ENCODE results near the gene HOXC4. TPM values are rescaled to one million over a fixed set of nuclear protein-coding genes. Genes with fewer than 3 reads are reported as not detected.

Gene HOXC4
- total RNA-seq, 1 donor from 2014 or later = not detected

- Mint-ChIP-seq H3K4me1 (ENCODE audit: unreplicated experiment) (no peaks in the 10 kb centered on the region), H3K4me3 (ENCODE audit: unreplicated experiment) (no peak overlapping the region)
Measured at GRCh38 chr12:54042970-54043853, 10.4 kb upstream of the HOXC4 start.

GRCh38 chr12:54044425-54045103 is 9.1 kb upstream of the HOXC4 start:
- H3K27me3 Mint-ChIP-seq (ENCODE audit: unreplicated experiment) = peaks cover 93% of the 10 kb centered on the region
- no peaks in the 10 kb centered on the region for H3K4me1 Mint-ChIP-seq (ENCODE audit: unreplicated experiment)
- no peak overlapping the region for H3K27ac Mint-ChIP-seq (ENCODE audit: unreplicated experiment)
- H3K9me3 Mint-ChIP-seq (ENCODE audit: unreplicated experiment) = no peaks in the 10 kb centered on the region
- no peak for TF ChIP-seq CTCF (IDR thresholded peaks at IDR 0.05)
- H3K4me3 Mint-ChIP-seq (ENCODE audit: unreplicated experiment) = no peak overlapping the region
- H3K36me3 Mint-ChIP-seq (ENCODE audit: unreplicated experiment) = no peaks in the 10 kb centered on the region
- DNase-seq (ENCODE audit: extremely low spot score, unreplicated experiment) = no peak

More at GRCh38 chr12:54042970-54043853, 10.4 kb upstream of the HOXC4 start:
- TF ChIP-seq CTCF (IDR thresholded peaks at IDR 0.05) = no peak
- Mint-ChIP-seq H3K36me3 (ENCODE audit: unreplicated experiment) (no peaks in the 10 kb centered on the region), H3K27me3 (ENCODE audit: unreplicated experiment) (peaks cover 92% of the 10 kb centered on the region), H3K27ac (ENCODE audit: unreplicated experiment) (no peak overlapping the region), H3K9me3 (ENCODE audit: unreplicated experiment) (no peaks in the 10 kb centered on the region)
- no peak for DNase-seq (ENCODE audit: extremely low spot score, unreplicated experiment)

- Mint-ChIP-seq H3K27ac (ENCODE audit: unreplicated experiment) (no peak overlapping the region), H3K4me1 (ENCODE audit: unreplicated experiment) (no peaks in the 10 kb centered on the region), H3K4me3 (ENCODE audit: unreplicated experiment) (no peak overlapping the region), H3K27me3 (ENCODE audit: unreplicated experiment) (peaks cover 93% of the 10 kb centered on the region), H3K9me3 (ENCODE audit: unreplicated experiment) (no peaks in the 10 kb centered on the region), H3K36me3 (ENCODE audit: unreplicated experiment) (no peaks in the 10 kb centered on the region)
- no peak for TF ChIP-seq CTCF (IDR thresholded peaks at IDR 0.05)
- no peak for DNase-seq (ENCODE audit: extremely low spot score, unreplicated experiment)
Measured at GRCh38 chr12:54045401-54045800, 8.2 kb upstream of the HOXC4 start.

GRCh38 chr12:54045868-54046521 is 7.6 kb upstream of the HOXC4 start:
- no peaks in the 10 kb centered on the region for H3K9me3 Mint-ChIP-seq (ENCODE audit: unreplicated experiment)
- peaks cover 95% of the 10 kb centered on the region for H3K27me3 Mint-ChIP-seq (ENCODE audit: unreplicated experiment)
- no peak overlapping the region for H3K27ac Mint-ChIP-seq (ENCODE audit: unreplicated experiment)
- no peak for TF ChIP-seq CTCF (IDR thresholded peaks at IDR 0.05)
- H3K4me1 Mint-ChIP-seq (ENCODE audit: unreplicated experiment) = no peaks in the 10 kb centered on the region
- no peak overlapping the region for H3K4me3 Mint-ChIP-seq (ENCODE audit: unreplicated experiment)
- no peaks in the 10 kb centered on the region for H3K36me3 Mint-ChIP-seq (ENCODE audit: unreplicated experiment)
- DNase-seq (ENCODE audit: extremely low spot score, unreplicated experiment) = no peak

- no peak overlapping the region for H3K27ac Mint-ChIP-seq (ENCODE audit: unreplicated experiment)
- H3K4me1 Mint-ChIP-seq (ENCODE audit: unreplicated experiment) = no peaks in the 10 kb centered on the region
- no peak for TF ChIP-seq CTCF (IDR thresholded peaks at IDR 0.05)
- no peaks in the 10 kb centered on the region for H3K9me3 Mint-ChIP-seq (ENCODE audit: unreplicated experiment)
- H3K4me3 Mint-ChIP-seq (ENCODE audit: unreplicated experiment) = no peak overlapping the region
- DNase-seq (ENCODE audit: extremely low spot score, unreplicated experiment) = no peak
- no peaks in the 10 kb centered on the region for H3K36me3 Mint-ChIP-seq (ENCODE audit: unreplicated experiment)
- peaks cover 97% of the 10 kb centered on the region for H3K27me3 Mint-ChIP-seq (ENCODE audit: unreplicated experiment)
Measured at GRCh38 chr12:54046809-54047159, 6.9 kb upstream of the HOXC4 start.
